ENCODE data around the gene IL25. TPM values are rescaled to one million over a fixed set of nuclear protein-coding genes. Genes with fewer than 3 reads are reported as not detected.

Gene IL25
- total RNA-seq, 1 donor from 2014 or later, result not detected

DNA sequence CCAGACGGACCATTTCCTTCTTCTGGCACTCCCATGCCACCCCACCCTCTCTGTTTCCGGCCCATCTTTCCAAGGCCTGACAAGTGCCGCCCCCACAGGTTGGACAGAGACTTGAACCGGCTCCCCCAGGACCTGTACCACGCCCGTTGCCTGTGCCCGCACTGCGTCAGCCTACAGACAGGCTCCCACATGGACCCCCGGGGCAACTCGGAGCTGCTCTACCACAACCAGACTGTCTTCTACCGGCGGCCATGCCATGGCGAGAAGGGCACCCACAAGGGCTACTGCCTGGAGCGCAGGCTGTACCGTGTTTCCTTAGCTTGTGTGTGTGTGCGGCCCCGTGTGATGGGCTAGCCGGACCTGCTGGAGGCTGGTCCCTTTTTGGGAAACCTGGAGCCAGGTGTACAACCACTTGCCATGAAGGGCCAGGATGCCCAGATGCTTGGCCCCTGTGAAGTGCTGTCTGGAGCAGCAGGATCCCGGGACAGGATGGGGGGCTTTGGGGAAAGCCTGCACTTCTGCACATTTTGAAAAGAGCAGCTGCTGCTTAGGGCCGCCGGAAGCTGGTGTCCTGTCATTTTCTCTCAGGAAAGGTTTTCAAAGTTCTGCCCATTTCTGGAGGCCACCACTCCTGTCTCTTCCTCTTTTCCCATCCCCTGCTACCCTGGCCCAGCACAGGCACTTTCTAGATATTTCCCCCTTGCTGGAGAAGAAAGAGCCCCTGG is 3.1 kb downstream of the IL25 start:
- DNase-seq (ENCODE audit: low read depth), result no peak
- TF ChIP-seq, protein P1, sequence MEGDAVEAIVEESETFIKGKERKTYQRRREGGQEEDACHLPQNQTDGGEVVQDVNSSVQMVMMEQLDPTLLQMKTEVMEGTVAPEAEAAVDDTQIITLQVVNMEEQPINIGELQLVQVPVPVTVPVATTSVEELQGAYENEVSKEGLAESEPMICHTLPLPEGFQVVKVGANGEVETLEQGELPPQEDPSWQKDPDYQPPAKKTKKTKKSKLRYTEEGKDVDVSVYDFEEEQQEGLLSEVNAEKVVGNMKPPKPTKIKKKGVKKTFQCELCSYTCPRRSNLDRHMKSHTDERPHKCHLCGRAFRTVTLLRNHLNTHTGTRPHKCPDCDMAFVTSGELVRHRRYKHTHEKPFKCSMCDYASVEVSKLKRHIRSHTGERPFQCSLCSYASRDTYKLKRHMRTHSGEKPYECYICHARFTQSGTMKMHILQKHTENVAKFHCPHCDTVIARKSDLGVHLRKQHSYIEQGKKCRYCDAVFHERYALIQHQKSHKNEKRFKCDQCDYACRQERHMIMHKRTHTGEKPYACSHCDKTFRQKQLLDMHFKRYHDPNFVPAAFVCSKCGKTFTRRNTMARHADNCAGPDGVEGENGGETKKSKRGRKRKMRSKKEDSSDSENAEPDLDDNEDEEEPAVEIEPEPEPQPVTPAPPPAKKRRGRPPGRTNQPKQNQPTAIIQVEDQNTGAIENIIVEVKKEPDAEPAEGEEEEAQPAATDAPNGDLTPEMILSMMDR (conservative IDR thresholded peaks at IDR 0.05; ENCODE audit: low read depth, low read length), result no peak
- H3K4me3 ChIP-seq (ENCODE audit: low read depth, low read length), result no peak overlapping the region

DNA sequence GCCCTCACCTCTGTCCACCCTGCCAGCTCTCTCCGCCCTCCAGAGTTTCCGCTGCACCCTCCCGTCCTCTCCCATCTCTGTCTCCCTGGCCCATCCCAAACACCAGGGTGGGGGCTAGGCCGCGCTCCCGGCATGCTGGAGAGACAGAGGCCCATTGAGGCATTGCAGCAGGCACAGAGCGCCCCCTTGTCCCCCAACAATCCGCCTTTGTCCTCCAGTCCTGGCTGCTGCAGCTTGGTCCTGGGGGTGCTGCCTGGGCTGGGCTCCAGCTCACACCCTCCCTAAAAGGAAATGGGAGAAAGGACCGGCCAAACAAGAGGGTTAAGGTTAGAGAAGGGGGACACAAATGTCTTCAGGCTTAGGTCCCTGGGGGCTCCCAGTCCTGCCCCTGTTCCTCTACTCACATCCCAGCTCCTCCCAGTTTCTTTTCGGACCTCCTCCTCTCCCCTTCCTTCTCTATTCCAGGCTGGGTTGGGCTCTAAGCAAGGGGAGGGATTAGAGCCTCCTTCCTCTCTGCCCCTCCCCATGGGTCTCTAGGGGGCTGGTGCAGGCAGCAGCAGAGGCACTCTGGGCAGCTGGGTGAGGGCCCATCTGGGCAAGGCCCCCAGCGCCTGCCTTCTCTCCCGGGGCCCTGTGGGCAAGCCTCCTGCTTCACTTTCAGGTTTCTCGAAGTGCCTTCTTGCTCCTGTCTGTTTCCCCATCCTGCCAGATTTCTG is 4.0 kb downstream of the IL25 start, which contains the start of gene CMTM5:
CMTM5 (plus strand) TSS at position 565 of the 716 bp plus-strand sequence. CDS start 206 bp downstream, outside the sequence.
- no peak within 1 kb of the TSS for H3K4me3 ChIP-seq (ENCODE audit: low read depth, low read length)
- no peak for DNase-seq (ENCODE audit: low read depth)
- TF ChIP-seq, protein P1 (conservative IDR thresholded peaks at IDR 0.05; ENCODE audit: low read depth, low read length), result no peak

DNA sequence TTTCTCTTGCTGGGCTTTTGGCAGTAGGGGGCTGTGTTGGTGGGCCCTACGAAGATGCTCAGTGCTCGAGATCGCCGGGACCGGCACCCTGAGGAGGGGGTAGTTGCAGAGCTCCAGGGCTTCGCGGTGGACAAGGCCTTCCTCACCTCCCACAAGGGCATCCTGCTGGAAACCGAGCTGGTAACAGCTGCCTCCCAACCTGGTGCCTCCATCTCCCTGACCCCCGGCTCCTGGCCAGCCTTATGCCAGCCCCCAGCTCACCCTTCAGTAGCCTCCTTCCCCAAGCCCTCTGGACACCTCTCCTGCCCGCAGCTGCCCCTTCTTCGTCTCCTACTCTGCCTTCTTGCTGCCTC is 4.6 kb downstream of the IL25 start:
- TF ChIP-seq, protein P1 (conservative IDR thresholded peaks at IDR 0.05; ENCODE audit: low read depth, low read length), result no peak
- no peak overlapping the region for H3K4me3 ChIP-seq (ENCODE audit: low read depth, low read length)
- no peak for DNase-seq (ENCODE audit: low read depth)

DNA sequence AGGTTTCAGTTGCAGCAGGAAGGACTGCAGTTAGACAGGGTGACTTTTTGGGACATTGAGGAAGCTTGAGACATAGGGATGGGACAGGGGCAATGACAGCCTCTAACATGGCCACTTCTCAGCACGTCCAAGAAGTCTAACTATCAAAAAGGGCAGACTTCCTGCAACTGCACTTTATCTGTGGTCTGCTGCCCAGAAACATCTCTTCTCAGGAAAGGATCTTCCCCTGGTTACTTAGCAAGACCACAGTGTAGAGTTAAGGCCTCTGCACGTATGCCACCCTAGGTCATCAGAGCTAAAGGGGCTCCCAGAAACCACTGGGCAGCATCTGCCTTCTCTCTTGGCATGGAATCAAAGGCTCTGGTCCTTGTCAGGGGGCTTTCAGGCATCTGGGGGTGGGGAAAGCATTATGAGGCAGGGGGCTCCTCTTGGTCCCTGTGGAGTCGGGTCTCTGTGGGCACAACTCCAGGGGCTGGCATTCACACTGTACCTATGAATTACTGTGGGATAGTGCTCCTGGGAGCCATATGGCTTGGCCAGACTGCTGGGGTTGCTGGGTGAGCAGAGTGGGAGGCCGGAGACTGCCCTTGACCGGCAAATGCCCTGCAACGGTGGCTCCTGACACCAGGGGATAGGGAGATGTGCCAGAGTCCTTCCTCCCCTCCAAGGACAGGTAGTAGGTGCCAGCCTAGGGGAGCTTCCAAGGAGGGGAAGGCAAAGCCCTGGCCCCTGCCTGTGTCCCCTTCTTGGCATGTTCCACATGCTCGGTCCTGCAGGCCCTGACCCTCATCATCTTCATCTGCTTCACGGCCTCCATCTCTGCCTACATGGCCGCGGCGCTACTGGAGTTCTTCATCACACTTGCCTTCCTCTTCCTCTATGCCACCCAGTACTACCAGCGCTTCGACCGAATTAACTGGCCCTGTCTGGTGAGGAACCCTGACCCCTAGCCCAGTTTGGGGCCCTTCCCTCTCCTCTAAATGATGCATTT is 5.3 kb downstream of the IL25 start:
- H3K4me3 ChIP-seq (ENCODE audit: low read depth, low read length), result no peak overlapping the region
- TF ChIP-seq, protein P1 (conservative IDR thresholded peaks at IDR 0.05; ENCODE audit: low read depth, low read length), result no peak
- no peak for DNase-seq (ENCODE audit: low read depth)

DNA sequence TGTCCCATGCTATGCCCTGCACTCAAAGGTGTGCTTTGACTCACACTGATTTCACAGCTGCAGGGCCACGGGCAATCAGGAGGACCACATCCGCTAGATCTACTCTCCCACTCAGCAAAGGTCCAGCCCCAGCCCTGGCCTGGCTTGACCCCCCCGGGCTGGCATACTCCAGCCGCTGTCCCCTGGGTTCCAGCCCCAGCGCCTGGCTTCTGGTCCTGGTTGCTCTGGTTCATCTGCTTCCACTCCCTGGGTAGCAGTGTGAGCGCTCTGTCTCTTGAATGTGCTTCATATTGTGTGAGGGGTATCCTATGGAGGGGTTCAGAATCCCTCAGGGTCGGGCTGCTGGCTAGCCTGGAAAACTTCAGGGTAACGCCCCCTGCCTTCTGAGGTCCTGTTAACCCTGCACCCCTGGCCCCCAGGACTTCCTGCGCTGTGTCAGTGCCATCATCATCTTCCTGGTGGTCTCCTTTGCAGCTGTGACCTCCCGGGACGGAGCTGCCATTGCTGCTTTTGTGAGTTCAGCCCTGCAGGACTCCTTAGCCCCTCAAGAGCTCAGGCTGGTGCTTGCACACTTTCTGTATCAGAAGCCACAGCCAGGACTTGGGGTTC is 6.1 kb downstream of the IL25 start:
- H3K4me3 ChIP-seq (ENCODE audit: low read depth, low read length), result no peak overlapping the region
- no peak for DNase-seq (ENCODE audit: low read depth)
- TF ChIP-seq, protein P1 (conservative IDR thresholded peaks at IDR 0.05; ENCODE audit: low read depth, low read length), result no peak

Data from epithelial cell of proximal tubule (primary cell).